ENCODE results near the gene PRDX2.

Gene PRDX2

DNA sequence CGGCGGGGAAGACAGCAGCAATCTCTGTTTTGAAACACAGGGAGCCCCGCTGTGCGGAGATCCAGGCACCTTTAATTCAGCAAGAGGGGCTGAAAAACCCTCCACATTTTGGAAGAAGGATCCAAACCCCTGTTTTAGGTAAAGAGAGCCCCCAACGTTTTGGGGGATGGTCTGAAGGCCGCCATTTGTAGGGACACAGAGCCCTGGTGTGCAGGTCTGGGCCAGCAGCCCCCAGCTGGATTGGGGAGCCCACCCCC is 22.8 kb downstream of the PRDX2 start:
- DNase-seq, result no peak

GRCh38 chr19:12778017-12778904 is 23.3 kb downstream of the PRDX2 start:
- no peak for DNase-seq

DNA sequence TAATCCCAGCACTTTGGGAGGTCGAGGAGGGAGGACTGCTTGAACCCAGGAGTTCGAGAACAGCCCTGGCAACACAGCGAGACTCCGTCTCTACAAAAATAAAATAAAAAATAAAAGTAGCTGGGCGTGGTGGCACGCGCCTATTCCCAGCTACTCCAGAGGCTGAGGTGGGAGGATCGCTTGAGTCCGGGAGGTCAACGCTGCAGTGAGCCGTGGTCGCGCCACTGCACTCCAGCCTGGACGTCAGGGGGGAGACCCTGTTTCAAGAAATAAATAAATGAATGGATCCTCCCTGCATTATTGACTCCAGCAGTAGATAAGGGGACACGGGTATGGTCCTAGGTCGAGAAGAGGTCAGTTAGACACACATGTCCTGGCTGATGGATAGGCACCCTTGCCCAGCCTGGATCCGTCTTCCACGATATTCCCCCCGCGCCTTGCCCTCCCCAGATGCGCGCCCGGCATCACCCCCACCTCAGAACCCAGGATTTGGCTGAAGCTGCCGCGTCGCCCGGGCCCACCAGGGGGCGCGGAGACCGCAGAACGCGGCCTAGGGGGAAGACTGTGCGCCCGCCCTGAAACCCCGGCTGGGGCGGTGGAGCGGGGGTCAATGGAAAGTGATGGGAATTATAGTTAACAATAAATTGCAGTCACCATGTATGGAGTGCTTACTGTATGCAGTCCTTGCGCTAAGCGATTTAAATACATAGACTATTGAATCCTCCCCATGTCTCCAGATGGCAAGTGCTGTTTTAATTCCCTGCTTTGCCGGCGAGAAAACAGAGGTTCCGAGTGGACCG is 24.2 kb downstream of the PRDX2 start:
- peak; percentile 88 for DNase-seq

- DNase-seq, result no peak
These were observed 26.7 kb downstream of the PRDX2 start, which contains the start of gene HOOK2 for GRCh38 chr19:12774588-12775555. Gene HOOK2 (minus strand): TSS chr19:12775552. CDS start chr19:12775449, 103 bp downstream.

- DNase-seq, result no peak
These were observed 28.0 kb downstream of the PRDX2 start for GRCh38 chr19:12773571-12773970.

- DNase-seq, result no peak
These were observed 29.3 kb downstream of the PRDX2 start for GRCh38 chr19:12772323-12772722.

GRCh38 chr19:12770922-12771321 is 30.7 kb downstream of the PRDX2 start:
- no peak for DNase-seq

DNA sequence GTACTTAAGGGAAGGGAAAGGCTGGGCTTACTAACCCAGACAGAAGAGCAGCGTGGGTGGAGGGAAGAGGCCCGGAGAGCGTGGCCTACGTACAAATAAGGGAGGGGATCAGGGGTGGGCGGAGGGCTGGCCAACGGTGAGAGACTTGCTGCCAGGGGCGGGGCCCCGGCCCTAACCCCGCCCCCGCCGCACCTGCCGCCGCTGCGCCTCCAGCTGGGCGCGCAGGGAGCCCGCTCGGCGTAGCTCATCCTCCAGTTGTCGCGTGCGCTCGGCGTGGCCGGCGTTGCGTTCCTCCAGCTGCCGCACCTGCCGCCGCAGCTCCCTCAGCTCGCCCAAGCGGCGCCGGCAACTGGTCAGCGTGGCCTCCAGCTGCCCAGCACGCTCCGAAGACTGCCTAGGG is 31.9 kb downstream of the PRDX2 start:
- peak; percentile 55 for DNase-seq

DNA sequence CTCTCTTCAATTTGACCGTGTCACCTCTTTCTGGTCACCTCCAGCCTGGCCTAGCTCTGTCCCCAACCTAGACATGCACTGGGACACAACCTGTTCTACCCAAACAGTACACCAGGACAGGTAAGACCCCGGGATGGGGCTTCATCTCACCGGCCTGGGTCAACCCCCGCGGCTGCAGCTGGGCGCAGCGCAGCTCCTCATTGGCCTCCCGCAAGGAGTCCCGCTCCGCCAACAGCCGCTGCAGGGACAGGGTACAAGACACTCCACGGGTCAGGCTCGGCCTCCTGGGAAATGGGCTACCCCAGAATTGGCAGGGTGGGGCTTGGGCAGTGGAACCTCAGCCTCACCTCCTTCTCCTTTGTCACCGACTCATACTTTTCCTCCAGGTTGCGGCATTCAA is 33.9 kb downstream of the PRDX2 start:
- DNase-seq, result no peak

- DNase-seq, result no peak
These were observed 34.5 kb downstream of the PRDX2 start for GRCh38 chr19:12767150-12767549.

GRCh38 chr19:12766051-12766521 is 35.5 kb downstream of the PRDX2 start:
- peak; percentile 89 for DNase-seq

- DNase-seq, result no peak
These were observed 36.9 kb downstream of the PRDX2 start for GRCh38 chr19:12764698-12765097.

GRCh38 chr19:12763100-12763499 is 38.5 kb downstream of the PRDX2 start:
- no peak for DNase-seq

- no peak for DNase-seq
These were observed 41.9 kb downstream of the PRDX2 start for GRCh38 chr19:12759686-12760085.

GRCh38 chr19:12757544-12758274 is 43.9 kb downstream of the PRDX2 start:
- DNase-seq, result peak; percentile 83

DNA sequence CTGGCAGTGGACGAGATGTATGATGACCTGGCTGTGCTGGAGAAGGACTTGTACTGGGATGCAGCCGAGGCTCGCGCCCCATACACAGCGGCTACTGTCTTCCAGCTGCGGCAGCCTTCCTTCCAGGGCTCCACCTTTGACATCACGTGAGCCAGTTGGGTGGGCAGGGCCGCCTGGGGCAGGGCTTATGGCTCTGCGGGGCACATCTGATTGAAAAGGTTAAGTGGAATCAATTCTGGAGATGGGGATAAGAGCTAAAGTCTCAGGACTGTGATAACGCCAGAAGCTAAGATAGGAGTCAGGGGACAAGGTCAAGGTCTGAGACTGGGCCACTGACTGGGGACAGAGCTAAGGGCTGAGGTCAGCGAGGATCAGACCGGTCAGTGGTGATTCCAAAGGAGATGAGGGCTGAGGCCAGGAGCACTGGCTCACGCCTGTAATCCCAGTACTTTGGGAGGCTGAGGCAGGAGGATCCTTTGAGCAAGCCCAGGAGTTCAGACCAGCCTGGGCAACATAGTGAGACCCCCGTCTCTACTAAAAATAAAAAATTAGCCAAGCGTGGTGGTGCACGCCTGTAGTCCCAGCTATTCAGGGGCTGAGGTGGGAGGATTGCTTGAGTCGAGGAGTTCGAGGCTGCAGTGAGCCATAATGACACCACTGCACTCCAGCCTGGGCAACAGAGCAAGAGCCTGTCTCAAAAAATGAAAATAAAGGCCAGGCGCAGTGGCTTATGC is 45.3 kb downstream of the PRDX2 start:
- DNase-seq, result no peak

GRCh38 chr19:12754465-12755196 is 47.0 kb downstream of the PRDX2 start:
- DNase-seq, result no peak

GRCh38 chr19:12752056-12752781 is 49.4 kb downstream of the PRDX2 start:
- DNase-seq, result no peak

DNA sequence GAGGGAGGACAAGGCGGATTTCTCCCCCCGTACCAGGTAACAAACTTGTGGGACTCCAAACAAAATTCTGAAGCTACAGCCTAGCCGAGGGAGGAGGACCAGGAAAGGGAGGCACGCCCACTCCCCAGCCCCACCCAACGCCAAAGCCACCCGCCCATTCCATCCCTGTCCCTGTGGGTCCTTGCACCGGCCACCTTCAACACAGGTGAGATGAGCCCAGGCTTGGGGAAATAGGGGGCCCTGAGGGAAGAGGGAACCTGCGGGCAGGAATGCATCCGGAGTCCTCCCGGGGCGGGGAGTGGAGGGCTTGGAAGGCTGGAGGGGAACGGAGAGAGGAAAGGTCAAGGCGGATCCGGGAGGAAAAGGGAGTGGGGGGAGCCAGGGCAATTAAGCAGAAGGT is 50.0 kb downstream of the PRDX2 start, which contains the start of gene BEST2:
Gene BEST2 (plus strand): TSS at position 157 of the 400 bp plus-strand sequence. CDS start 802 bp downstream, outside the sequence.
- DNase-seq, result no peak

GRCh38 chr19:12750851-12751250 is 50.7 kb downstream of the PRDX2 start:
- DNase-seq, result no peak
